ENCODE results near the gene PSMD12. TPM values are rescaled to one million over a fixed set of nuclear protein-coding genes. Genes with fewer than 3 reads are reported as not detected.

The PSMD12 gene
- total RNA-seq, 4 donors from 2014 or later = 24.1 to 45.3 (median 27.7) TPM

GRCh38 chr17:67393809-67394397 is 27.5 kb upstream of the PSMD12 start:
- no peak for TF ChIP-seq CTCF (IDR thresholded peaks at IDR 0.05; ENCODE audit: low read depth)

- TF ChIP-seq CTCF (IDR thresholded peaks at IDR 0.05; ENCODE audit: low read depth) = no peak
Observed at GRCh38 chr17:67392111-67392510, 25.7 kb upstream of the PSMD12 start.

- no peak for TF ChIP-seq CTCF (IDR thresholded peaks at IDR 0.05; ENCODE audit: low read depth)
Observed at GRCh38 chr17:67390646-67391361, 24.4 kb upstream of the PSMD12 start.

- no peak for TF ChIP-seq CTCF (IDR thresholded peaks at IDR 0.05; ENCODE audit: low read depth)
Observed at GRCh38 chr17:67390006-67390645, 23.7 kb upstream of the PSMD12 start.

GRCh38 chr17:67388986-67389385 is 22.6 kb upstream of the PSMD12 start:
- no peak for TF ChIP-seq CTCF (IDR thresholded peaks at IDR 0.05; ENCODE audit: low read depth)

GRCh38 chr17:67386965-67387551 is 20.7 kb upstream of the PSMD12 start:
- no peak for TF ChIP-seq CTCF (IDR thresholded peaks at IDR 0.05; ENCODE audit: low read depth)
